ENCODE data around the gene CARS2.

DNA sequence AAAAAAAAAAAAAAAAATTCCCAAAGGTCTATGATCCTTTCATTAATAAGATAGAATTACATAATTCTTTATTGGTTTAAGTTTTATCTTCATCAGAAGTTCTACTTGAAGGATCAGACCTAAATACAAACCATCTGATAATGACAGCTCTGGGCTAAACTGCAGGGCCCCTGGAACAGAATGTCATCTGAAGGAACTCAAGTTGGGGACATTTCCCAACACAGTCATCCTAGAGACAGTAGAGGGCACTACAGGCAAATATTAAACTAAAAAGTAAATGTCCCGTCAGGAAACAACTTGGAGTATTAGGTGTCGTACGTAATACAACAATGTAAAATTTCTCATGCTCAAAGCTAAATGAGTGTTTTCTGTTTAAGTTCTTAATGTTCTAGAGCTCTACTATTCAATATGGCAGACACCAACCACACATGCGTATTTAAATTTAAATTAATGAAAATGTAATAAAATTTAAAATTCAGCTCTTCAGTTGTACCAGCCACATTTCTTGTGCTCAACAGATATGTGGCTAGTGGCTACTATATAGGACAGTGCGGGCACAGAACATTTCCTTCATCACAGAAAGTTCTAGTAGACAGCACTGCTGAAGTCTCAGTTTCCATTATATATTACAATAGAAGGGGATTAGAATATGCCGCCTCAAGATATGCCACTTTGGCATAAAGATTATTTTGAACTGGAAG, 112.3 kb downstream of the CARS2 start:
- TF ChIP-seq POLR2AphosphoS5 (IDR thresholded peaks at IDR 0.05; ENCODE audit: low read depth, low read length), result no peak
- no peak for TF ChIP-seq POLR2A (IDR thresholded peaks at IDR 0.05; ENCODE audit: low read depth, low read length)
- no peak for TF ChIP-seq TAF1 (IDR thresholded peaks at IDR 0.05; ENCODE audit: borderline replicate concordance, low read depth, low read length)
